Ureter (tissue), 1 donor: ENCODE results near the gene PIP5K1B. TPM values are rescaled to one million over a fixed set of nuclear protein-coding genes. Genes with fewer than 3 reads are reported as not detected.

Experiments
- DNase-seq: peaks from one replicate; pipeline ENCODE4 v3.0.0-alpha.2; 2020; ENCODE audit warnings: low spot score
- total RNA-seq: library from RNA; stranded (reverse); gene quantifications from one replicate; pipeline ENCODE4 v1.2.4, GENCODE V29; 2023
- donor health status: DM: yes; HTN: yes; CAD: no.

PIP5K1B gene
- total RNA-seq, 1 donor from 2014 or later, result 13.8 TPM

- no peak for DNase-seq
Observed at GRCh38 chr9:68851657-68852056, 146.6 kb downstream of the PIP5K1B start.

DNA sequence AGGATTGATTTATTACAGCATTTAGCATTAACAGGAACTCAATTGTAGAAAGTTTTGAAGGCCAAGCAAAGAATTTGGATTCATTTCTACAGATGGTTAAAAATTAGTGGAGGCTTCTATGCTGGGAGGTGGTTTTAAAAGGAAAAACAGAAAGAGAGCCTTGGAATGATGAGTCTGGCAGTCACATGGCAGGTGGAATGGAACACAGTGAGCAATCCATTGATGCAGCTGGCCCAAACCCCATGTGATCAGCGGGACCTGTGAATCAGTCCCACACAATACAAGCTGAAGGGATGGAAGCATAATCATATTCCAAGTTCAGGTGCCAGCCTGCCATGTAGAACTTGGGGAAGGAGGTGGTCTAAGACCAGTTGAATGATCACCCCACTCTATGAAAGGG is 147.9 kb downstream of the PIP5K1B start:
- no peak for DNase-seq

GRCh38 chr9:68859347-68859746 is 154.3 kb downstream of the PIP5K1B start:
- no peak for DNase-seq

DNA sequence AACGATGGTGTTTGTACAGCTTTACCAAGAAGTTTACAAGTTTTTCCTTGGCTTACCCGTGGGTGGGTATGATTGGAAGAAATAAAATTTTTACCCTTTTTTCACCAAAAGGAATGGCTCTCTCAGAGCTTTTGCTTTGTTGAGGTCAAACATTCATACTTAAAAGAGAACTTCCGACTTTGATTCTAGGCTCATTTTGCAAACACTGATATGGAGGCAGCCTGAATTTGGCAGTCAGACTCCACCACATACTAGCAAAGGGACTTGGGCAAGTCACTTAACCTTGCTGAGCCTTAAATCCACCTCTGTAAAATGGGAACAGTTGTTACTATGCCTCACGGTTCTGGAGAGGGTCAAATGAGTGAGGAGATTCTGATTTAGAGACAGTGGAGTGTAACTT is 155.4 kb downstream of the PIP5K1B start:
- no peak for DNase-seq

DNA sequence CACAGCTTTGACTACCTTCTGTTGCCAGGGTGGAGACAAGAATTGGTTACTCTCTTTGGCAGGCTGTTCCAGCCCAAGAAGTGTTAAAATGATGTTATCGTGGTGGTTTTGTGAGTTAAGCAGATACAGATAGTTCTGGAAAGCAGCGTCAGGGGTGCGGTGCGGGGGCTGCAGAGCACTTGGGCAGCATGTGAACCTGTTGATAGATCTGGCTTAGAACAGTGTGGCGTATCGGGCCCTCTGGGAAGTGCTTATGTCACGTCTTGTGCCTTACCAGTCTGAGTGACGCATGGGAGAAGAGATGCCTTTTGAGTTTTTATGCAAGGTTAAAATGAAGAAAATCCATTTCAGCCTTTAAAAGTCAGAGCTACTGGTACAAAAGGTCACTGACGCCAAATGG is 156.4 kb downstream of the PIP5K1B start:
- DNase-seq, result no peak

- no peak for DNase-seq
Observed at GRCh38 chr9:68867066-68867465, 162.0 kb downstream of the PIP5K1B start.

DNA sequence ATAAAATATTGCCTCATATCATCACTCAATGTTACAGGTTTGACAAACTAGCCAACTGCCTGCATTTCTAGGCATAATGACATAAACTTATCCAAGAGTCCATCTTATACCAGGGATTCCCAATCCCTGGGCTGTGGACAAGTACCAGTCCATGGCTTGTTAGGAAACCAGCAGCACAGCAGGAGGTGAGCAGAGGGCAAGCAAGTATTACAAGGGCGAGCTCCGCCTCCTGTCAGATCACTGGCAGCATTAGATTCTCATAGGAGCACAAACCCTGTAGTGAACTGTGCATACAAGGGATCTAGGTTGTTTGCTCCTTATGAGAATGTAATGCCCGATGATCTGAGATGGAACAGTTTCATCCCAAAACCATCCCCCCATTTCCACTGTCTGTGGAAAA is 164.0 kb downstream of the PIP5K1B start:
- no peak for DNase-seq

DNA sequence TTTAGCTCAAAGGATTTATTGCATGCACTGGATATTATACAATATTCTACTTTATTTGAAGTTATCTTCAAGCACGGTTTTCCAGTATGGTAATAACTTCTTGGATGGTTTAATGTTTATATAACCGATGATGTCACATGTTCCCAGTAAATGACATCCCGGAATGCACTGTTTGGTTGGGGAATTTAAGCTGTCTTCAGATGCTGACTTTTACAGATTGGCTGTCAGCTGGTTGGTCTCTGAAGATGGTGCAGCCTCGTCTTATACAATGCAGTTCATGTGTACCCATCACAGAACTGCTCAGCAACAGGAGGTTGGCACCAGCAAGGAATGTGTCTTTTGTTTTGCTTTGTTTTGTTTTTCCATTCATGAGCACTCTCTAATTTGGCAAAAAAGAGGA is 165.0 kb downstream of the PIP5K1B start:
- DNase-seq, result no peak

DNA sequence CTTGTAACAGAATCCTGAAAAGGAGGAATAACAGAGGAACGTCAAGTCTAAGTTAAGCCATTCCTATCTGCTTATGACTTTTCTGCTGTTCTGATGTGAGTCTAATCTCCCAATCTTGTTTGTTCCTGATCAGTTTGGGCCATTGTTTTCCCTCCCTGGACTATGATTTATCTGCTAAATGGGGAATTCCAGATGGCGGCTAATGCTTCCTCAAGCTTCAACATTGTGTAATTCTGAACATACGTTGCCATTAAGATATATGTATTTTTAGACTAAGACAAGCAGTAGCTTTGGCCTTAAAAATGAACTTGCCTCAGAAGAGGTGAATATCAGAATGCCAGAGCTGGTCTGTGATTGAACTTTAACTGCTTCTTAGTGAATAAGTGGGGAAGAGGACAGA is 166.2 kb downstream of the PIP5K1B start:
- DNase-seq, result no peak

DNA sequence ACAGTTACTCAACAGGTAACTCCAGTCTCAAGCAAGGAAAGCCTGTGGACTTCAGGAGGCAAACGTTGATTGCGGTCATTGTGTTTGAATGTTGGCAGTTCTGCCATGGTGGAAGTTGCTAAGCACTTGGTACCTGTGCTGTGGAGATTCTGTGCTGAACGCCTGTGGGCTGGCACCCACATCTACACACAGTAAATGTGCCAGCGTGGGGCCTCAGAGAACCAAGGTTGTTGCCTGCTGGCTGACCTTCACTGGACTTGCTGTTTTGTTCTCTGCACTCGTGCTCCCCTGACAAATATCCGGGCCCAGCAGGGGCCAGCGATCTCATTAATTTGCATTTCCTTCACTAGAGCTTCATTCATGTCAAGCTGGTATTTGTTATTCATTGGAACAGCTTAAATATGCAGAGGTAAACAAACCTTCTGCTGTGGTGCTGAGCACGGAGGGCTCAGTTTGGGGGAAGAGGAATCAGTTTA is 167.0 kb downstream of the PIP5K1B start:
- DNase-seq, result no peak

GRCh38 chr9:68873179-68873578 is 168.1 kb downstream of the PIP5K1B start:
- no peak for DNase-seq

- DNase-seq, result no peak
Observed at GRCh38 chr9:68876273-68876672, 171.2 kb downstream of the PIP5K1B start.

GRCh38 chr9:68876681-68877080 is 171.6 kb downstream of the PIP5K1B start:
- DNase-seq, result no peak

DNA sequence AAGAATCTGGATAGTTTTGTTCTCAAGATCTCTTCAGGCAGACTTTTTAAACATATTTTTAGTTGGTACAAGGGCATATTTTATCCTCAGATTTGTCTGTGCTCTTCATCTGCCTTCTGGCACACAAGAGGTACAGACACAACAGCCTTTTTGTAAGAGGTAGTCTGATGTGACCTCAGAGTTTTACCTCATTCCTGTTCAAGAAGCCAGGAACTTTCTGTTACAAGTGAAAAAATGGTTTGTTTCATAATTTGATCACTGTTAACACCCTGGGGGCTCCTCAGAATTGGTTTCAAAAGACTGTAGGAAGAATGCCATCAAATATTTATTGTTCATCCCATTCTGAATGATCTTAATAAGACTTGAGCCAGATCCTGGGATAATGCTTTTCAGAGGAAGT is 172.2 kb downstream of the PIP5K1B start:
- DNase-seq, result no peak

DNA sequence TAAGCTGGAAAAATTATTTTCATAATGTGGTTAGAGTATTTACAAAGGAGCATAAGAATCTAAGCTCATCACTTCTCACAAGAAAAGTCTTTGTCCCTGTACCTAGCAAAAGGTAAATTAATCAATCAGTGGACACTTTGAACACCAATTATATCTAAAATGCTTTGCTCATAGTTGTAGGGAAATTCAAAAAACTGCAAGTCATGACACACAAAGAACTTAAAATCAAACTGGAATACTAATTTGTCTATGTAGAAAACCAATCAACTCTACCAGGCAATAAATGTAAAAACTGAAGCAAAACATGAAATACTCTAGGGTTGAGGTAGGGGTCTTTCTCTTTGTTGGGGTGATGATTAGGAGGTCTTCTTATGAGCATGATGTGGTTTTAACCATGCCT is 173.4 kb downstream of the PIP5K1B start:
- DNase-seq, result no peak

DNA sequence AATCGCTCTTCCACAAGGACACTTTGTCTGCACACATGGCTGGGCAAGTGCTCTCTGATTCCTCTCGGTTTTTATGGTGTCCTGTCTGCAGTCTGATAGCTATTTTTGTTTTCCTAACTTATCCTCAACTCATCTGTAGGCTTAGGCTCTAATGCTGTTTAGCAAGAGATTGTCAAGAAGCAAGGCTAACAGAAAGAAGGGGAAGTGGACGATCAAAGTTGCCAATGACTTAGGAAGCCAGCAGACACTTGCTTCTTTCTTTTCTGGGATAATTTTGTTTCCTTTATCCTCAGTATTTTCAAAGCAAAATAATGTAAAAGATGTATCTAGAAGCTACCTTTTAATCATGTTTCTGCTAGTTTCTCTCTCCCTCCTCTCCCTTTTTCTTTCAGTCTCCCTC is 178.2 kb downstream of the PIP5K1B start:
- DNase-seq, result no peak

DNA sequence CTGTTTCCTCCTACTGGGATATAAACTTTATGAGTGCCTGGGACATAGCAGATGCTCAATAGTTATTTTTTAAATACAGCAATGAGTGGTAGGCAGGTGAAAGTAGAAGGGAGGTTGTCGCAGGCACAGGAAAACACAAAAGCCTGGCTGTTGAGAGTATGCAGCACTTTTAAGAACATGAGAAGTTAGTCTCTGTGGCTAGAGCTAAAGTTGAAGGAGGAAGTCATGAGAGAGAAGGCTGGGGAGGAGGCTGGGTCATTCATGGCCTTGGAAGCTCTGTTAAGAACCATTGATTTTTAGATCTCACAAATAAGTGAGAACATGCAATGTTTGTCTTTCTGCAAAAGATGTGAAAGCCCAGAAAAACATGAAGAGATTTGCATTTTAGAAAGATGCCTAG is 182.2 kb downstream of the PIP5K1B start:
- DNase-seq, result no peak

GRCh38 chr9:68894502-68894901 is 189.5 kb downstream of the PIP5K1B start:
- DNase-seq, result no peak

GRCh38 chr9:68895741-68896478 is 190.9 kb downstream of the PIP5K1B start:
- DNase-seq, result no peak

DNA sequence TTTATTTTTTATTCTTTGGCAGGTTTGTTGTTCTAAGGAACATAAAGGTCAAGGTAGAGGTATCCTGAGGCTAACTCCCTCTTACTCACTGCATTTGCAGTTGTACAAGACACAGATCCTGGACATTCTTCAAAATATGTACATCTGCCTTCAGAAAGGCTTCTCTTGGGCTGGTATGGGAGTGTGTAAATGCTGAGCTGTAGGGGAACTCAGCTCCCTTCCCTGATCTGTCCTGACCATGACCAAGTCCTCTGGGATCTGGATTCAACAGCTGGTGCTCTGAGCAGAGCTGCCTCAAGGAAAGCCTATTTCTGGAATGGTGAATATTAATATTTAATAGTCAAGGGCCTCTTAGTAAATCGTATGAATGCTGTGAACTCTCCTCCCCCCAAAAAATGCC is 191.4 kb downstream of the PIP5K1B start:
- no peak for DNase-seq

DNA sequence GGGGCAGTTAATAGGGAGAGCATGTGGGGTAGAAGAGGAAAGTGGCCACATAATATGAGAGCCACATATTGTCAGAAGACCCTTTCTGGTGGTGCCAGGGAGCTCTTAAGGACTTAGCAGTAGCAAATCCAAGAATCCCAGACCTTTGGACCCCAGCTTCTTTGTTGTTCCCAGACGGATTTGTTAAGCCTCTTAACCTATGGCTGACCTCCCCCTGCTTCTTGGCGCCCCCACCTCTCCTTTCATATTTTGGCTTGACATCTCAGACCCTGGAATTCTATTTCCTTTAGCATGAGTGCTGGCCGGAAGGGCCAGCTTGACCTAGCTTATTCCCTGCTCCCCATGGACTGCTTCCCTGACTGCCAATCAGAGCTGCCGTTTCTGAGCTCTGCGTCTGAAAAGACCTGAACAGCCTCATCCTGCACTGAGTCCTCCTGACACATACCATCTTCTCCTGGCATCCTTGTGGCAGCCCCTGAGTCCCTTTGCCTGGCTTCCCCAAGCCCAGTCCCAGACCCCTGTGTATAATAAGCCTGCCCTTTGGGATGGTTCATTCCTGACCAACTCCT is 192.6 kb downstream of the PIP5K1B start:
- no peak for DNase-seq

GRCh38 chr9:68898781-68899439 is 193.9 kb downstream of the PIP5K1B start:
- DNase-seq, result no peak

DNA sequence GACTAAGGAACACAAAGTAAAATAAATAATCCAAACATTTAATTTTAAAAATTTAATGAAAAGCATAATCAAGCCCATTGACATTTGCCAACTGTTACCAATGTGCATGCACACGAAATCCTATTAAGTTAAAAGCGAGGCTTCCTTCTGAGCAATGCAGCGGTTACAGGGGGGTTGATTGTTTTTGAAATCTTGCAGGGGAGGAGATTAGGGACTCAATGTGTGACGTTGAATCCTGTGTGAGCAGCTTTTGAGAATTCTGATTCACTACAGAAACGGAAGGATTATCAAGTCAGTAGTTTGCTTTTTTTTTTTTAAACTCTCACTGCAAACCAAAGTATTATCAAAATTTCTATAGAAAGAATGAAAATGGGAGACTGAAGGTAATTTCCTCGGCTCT is 199.4 kb downstream of the PIP5K1B start:
- DNase-seq, result no peak
